CD4-positive, alpha-beta T cell (primary cell): ENCODE results near the gene RBM20. TPM values are rescaled to one million over a fixed set of nuclear protein-coding genes. Genes with fewer than 3 reads are reported as not detected.

ENCODE experiments used
- ATAC-seq: fragments of 200-7000 bp; cut with Tn5 transposase; one replicate; pipeline ENCODE4 v1.10.0; 2022; ENCODE audit warnings: mild to moderate bottlenecking; ENCODE audit not compliant: poor library complexity
- CTCF ChIA-PET: fragments of 350-600 bp; sonication (Branson Sonifier 250); formaldehyde crosslinking; loops from one replicate; lab custom pipeline; 2021; ENCODE audit warnings: antibody characterized with exemption, inconsistent platforms; lab: Charles Lee
- POLR2A ChIA-PET: fragments of 350-600 bp; sonication (Branson Sonifier 250); formaldehyde crosslinking; loops from one replicate; lab custom pipeline; 2021; ENCODE audit warnings: antibody characterized with exemption, inconsistent platforms; lab: Charles Lee
- DNase-seq, 14 experiments: peaks; one replicate each; pipeline ENCODE4 v3.0.0-alpha.2; 2013 to 2020; ENCODE audit warnings: mixed read lengths in 2 of 14
- H3K27ac ChIP-seq, 2 donors: one replicate each; pipeline versions ENCODE4 v1.5.1 to v1.7.0; 2013; ENCODE audit warnings: low read length in 2 of 2, low read depth in 1 of 2, mild to moderate bottlenecking in 1 of 2
- H3K27me3 ChIP-seq, 2 experiments: 1 replicate in 1 of 2; 2 replicates in 1 of 2; pipeline versions ENCODE4 v1.6.1 to v1.7.0; 2013; ENCODE audit warnings: low read length in 2 of 2, control low read depth in 1 of 2, mild to moderate bottlenecking in 1 of 2, moderate library complexity in 1 of 2; ENCODE audit not compliant: insufficient read depth in 2 of 2, control insufficient read depth in 1 of 2
- H3K36me3 ChIP-seq: one replicate; pipeline ENCODE4 v1.6.1; 2013; ENCODE audit warnings: low read length, control low read depth; ENCODE audit not compliant: insufficient read depth
- H3K4me1 ChIP-seq: one replicate; pipeline ENCODE4 v1.6.1; 2013; ENCODE audit warnings: low read length, control low read depth; ENCODE audit not compliant: insufficient read depth
- H3K4me3 ChIP-seq: one replicate; pipeline ENCODE4 v1.5.1; 2013; ENCODE audit warnings: mild to moderate bottlenecking, low read length, moderate library complexity
- H3K9me3 ChIP-seq, 2 experiments: 1 replicate in 1 of 2; 2 replicates in 1 of 2; pipeline versions ENCODE4 v1.6.1 to v1.7.0; 2013; ENCODE audit warnings: low read length in 2 of 2, mild to moderate bottlenecking in 2 of 2, control low read depth in 1 of 2, moderate library complexity in 1 of 2; ENCODE audit not compliant: control insufficient read depth in 1 of 2, insufficient read depth in 1 of 2
- H3K27ac Mint-ChIP-seq: one replicate; pipeline ENCODE4 v1.8.0; 2020; ENCODE audit warnings: mixed read lengths
- H3K27me3 Mint-ChIP-seq: one replicate; pipeline ENCODE4 v1.8.0; 2021; ENCODE audit warnings: mixed read lengths
- H3K36me3 Mint-ChIP-seq: one replicate; pipeline ENCODE4 v1.8.0; 2021; ENCODE audit warnings: low read depth, mixed read lengths
- H3K4me1 Mint-ChIP-seq: one replicate; pipeline ENCODE4 v1.8.0; 2021; ENCODE audit warnings: low read depth, mixed read lengths
- H3K4me3 Mint-ChIP-seq: one replicate; pipeline ENCODE4 v1.8.0; 2020; ENCODE audit warnings: mild to moderate bottlenecking, mixed read lengths
- H3K9me3 Mint-ChIP-seq: one replicate; pipeline ENCODE4 v1.8.0; 2020; ENCODE audit warnings: mixed read lengths
- CTCF ChIP-seq: fragments of 200-600 bp; IDR thresholded peaks from one replicate; pipeline ENCODE4 v1.8.0; 2022; ENCODE audit warnings: antibody characterized with exemption, mild to moderate bottlenecking
- intact Hi-C, 2 experiments: fragments of 100-400 bp; cut with DNase I in 1 of 2; cut with micrococcal nuclease in 1 of 2; formaldehyde crosslinking; loops; one replicate each; pipeline versions ENCODE4 v1.15.1 to v1.9.0; 2023 to 2025; cut with DNase I, micrococcal nuclease
- total RNA-seq, 174 experiments: library from RNA in 2 of 174; stranded (reverse) in 2 of 174; gene quantifications; one replicate each; pipeline ENCODE4 v1.2.3 and lab custom pipeline; 2021 to 2026

RBM20 gene
- total RNA-seq, 2 experiments from 2014 or later: 0.91 to 1.1 TPM

GRCh38 chr10:110762849-110763211, 118.7 kb downstream of the RBM20 start:
- H3K27me3 ChIP-seq: no peaks in the 10 kb centered on the region
- no peak for ATAC-seq
- POLR2A ChIA-PET: no interaction called here
- H3K36me3 ChIP-seq: no peaks in the 10 kb centered on the region
- DNase-seq: no peak
- H3K27ac ChIP-seq: no peak overlapping the region
- no peaks in the 10 kb centered on the region for H3K4me1 ChIP-seq
- Mint-ChIP-seq H3K36me3 (no peaks in the 10 kb centered on the region), H3K27me3 (no peaks in the 10 kb centered on the region), H3K9me3 (no peaks in the 10 kb centered on the region), H3K27ac (no peak overlapping the region), H3K4me3 (no peak overlapping the region), H3K4me1 (no peaks in the 10 kb centered on the region)
- intact Hi-C loops: no loop called here
- no peaks in the 10 kb centered on the region for H3K9me3 ChIP-seq
- CTCF ChIA-PET: no interaction called here
- H3K4me3 ChIP-seq: no peak overlapping the region
- no peak for TF ChIP-seq CTCF

GRCh38 chr10:110764378-110764777, 120.2 kb downstream of the RBM20 start:
- H3K9me3 Mint-ChIP-seq: no peaks in the 10 kb centered on the region
- Histone ChIP-seq H3K27me3 (no peaks in the 10 kb centered on the region), H3K4me3 (no peak overlapping the region), H3K27ac (no peak overlapping the region), H3K9me3 (no peaks in the 10 kb centered on the region), H3K4me1 (no peaks in the 10 kb centered on the region), H3K36me3 (no peaks in the 10 kb centered on the region)
- intact Hi-C loops: no loop called here
- ATAC-seq: no peak
- H3K27me3 Mint-ChIP-seq: no peaks in the 10 kb centered on the region
- no peak for DNase-seq
- H3K4me3 Mint-ChIP-seq: no peak overlapping the region
- POLR2A ChIA-PET: no interaction called here
- H3K27ac Mint-ChIP-seq: no peak overlapping the region
- no peaks in the 10 kb centered on the region for H3K36me3 Mint-ChIP-seq
- no peaks in the 10 kb centered on the region for H3K4me1 Mint-ChIP-seq
- CTCF ChIA-PET: interaction anchor here (1.3 kb wide), 1 partner anchor 10 kb away, joined by 3 read pairs; no protein-coding TSS in a partner anchor
- no peak for TF ChIP-seq CTCF

- no peaks in the 10 kb centered on the region for H3K36me3 ChIP-seq
- H3K9me3 Mint-ChIP-seq: no peaks in the 10 kb centered on the region
- H3K36me3 Mint-ChIP-seq: no peaks in the 10 kb centered on the region
- H3K4me3 ChIP-seq: no peak overlapping the region
- no peaks in the 10 kb centered on the region for H3K9me3 ChIP-seq
- no peaks in the 10 kb centered on the region for H3K4me1 Mint-ChIP-seq
- H3K4me3 Mint-ChIP-seq: no peak overlapping the region
- H3K27ac ChIP-seq: no peak overlapping the region
- intact Hi-C loops: no loop called here
- DNase-seq (no peak), ATAC-seq (no peak)
- no peak overlapping the region for H3K27ac Mint-ChIP-seq
- TF ChIP-seq CTCF: no peak
- H3K27me3 ChIP-seq: no peaks in the 10 kb centered on the region
- ChIA-PET POLR2A (no interaction called here), CTCF (no interaction called here)
- no peaks in the 10 kb centered on the region for H3K4me1 ChIP-seq
- H3K27me3 Mint-ChIP-seq: no peaks in the 10 kb centered on the region
Observed at GRCh38 chr10:110764793-110765512, 120.8 kb downstream of the RBM20 start.
